GM19372 (cell line): Measurements from ENCODE around the gene EXOC4.
"Not testable (repeated sequence)": the region's sequence is repeated elsewhere in the genome, so short reads cannot be mapped to it uniquely, and the experiment has no call there.

Source experiments
- ATAC-seq: cut with Tn5 transposase; IDR thresholded peaks from one replicate; pipeline ENCODE4 v1.9.1; 2021; ENCODE audit warnings: mild to moderate bottlenecking, low read depth, moderate library complexity; ENCODE audit not compliant: unreplicated experiment

Gene EXOC4

DNA sequence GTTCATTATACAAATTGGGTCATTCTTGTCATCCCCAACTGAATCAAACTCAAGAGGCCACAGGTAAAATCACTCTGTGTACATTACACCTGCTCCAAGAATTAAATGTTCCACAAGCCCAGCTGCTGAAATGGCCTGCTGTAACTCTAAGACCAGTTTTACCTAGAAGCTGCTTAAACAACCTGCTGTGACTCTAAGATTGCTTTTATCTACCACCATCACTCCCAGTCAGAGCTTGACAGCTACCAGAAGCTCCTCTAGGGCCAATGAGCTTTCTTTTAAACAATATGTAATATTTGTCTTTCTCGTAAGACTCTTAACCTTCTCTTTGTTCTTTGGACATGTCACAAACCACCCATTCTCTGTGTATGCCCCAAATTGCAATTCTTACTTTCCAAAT, 732.4 kb downstream of the EXOC4 start:
- ATAC-seq: no peak

DNA sequence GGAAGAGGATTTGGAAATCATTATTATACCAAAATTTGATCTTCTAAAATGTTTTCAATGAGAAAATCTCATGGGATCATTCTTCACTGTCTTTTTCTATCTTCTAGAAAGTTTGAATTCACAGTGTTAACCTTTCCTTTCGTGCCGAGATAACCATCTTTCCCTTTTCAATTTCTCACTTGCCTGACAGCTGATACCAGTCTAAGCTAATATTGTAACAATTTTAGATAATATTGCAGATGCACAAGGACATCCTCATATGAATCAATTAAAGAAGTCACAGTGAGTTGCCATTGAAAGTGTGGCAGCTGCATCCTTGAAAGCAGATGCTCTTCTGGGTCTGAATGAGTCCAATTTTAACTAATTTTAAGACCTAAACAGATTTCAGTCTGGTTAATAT, 734.7 kb downstream of the EXOC4 start:
- no peak for ATAC-seq

DNA sequence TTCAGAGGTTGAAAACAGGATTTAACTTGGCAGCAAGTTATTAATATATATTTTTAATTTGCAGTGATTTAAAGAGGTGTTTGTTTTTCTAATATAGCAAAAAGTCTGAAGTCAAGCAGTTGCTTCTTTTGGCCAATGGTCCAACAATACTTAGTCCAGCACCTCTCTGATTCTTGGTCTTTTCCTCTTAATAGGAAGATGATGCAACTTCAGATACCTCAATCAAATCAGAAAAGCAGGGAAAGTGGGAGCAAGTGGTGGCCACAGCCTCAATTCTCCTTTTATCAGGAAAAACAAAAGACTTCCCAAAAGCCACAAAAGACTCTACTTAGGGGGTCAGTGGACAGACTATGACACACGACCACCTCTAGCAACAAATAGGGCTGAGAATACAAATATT, 740.7 kb downstream of the EXOC4 start:
- no peak for ATAC-seq

DNA sequence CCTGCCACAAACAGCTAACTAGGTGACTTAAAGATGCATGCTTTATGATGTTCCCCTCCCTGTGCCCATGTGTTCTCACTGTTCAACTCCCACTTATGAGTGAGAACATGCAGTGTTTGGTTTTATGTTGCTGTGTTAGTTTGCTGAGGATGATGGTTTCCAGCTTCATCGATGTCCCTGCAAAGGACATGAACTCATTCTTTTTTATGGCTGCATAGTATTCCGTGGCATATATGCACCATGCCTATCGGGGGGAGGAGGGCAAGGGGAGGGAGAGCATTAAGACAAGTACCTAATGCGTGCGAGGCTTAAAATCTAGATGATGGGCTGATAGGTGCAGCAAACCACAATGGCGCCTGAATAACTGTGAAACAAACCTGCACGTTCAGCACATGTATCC, 741.2 kb downstream of the EXOC4 start:
- not testable (repeated sequence) for ATAC-seq

DNA sequence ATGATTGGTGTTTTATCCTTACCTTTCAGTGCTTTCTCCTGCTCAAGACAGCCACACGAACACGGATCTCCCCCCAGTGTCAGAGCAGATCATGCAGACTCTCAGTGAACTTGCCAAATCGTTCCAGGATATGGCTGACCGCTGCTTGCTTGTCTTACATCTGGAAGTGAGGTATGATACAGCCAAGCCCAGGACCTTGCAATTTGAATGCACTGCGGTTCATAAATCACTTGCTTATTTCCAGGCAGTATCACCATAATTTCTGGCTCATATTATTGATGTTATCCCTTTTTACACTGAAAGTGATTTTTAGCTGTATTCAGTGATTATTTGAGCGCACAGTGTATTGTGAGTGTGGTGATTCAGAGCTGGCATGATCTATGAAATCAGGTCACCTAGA, 744.6 kb downstream of the EXOC4 start:
- no peak for ATAC-seq

DNA sequence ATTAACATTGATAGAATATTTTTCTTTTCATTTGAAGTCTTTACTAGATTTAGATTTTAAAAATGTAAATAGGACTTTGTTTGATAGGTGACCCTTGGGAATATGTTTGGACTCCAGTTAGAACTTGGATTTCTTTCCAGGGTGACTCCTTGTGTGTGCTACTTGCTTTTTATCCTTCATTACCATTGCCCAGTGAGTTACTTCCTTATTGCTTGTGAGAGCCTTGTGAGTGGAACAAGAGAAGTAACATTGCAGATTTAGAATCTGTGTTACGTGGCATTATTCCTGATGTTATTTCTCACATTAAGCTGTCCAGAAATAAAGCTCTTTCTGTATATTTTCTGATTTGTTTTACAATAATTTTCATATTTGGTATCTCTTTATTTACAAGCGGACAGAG, 746.3 kb downstream of the EXOC4 start:
- ATAC-seq: no peak

DNA sequence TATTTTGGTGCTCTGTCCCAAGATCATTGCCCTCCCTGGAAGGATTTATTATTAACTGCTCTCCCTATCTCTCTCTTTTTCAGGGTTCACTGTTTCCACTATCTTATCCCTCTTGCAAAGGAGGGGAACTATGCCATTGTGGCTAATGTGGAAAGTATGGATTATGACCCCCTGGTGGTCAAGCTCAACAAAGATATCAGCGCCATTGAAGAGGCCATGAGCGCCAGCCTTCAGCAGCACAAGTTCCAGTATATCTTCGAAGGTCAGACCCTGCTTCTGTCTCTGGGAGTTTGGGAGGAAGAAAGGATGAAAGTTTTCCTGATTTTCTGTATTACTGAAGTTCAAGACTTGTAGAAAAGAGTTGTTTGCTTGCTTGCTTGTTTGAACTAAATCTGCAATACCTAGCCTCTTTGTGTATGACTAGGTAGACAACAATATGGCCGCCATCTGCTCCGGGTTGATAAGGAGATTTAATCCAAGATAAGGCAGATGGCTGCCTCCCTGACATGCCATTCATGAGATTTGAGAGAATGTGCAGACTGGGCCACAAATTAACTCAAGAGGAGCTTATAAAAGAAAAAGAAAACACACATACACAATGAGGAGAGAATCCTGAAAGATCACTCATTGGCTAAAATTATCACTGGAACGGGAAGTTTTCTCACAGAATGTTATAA, 752.1 kb downstream of the EXOC4 start:
- ATAC-seq: no peak

DNA sequence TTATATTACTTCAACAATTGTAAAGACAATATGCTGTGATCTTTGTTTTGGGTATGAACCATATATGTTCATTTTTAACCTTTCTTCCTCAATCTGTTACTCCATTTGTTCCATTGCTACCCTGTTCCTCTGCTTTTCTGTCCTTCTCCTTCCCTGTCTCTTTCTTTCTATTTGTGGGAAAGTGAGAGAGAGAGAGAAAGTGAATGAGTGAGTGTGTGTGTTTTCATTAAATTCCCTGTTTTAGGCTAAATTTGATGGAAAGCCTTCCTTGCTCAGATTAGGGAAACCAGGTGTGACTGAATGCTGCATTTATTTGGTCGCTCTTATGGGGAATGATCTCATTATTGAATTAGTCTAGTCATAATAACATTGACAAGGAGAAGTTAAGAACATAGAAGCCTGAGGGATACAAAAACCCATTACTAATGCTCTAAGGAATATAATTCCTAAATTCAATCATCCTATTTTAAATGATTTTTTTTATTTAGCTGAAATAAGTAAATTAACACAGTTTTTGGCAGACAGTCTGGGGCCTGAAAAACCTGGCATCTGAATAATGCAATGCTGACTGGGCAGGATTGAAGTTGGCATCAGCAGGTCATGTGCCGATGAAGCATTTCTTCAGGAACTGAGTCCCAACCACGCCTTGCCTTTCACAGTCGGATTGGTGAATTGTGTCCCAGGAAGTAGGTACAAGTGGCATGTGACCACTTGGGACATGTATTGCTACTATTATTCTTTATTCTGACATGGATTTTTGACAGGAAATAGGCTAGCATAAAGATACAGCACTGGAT, 756.6 kb downstream of the EXOC4 start:
- no peak for ATAC-seq

DNA sequence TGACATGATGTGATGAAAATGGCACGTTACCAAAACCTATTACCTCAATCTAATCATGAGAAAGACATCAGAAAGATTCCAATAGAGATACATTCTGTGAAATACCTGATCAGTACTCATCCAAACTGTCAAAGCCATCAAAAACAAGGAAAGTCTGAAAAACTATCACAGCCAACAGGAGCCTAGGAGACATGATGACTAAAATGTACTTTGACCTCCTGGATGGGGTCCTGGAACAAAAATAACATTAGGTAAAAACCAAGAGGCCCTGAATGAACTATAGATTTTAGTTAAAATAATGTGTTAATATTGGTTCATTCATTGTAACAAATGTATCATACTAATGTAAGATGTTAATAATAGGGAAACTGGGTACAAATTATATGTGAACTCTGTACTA, 760.4 kb downstream of the EXOC4 start:
- no peak for ATAC-seq

DNA sequence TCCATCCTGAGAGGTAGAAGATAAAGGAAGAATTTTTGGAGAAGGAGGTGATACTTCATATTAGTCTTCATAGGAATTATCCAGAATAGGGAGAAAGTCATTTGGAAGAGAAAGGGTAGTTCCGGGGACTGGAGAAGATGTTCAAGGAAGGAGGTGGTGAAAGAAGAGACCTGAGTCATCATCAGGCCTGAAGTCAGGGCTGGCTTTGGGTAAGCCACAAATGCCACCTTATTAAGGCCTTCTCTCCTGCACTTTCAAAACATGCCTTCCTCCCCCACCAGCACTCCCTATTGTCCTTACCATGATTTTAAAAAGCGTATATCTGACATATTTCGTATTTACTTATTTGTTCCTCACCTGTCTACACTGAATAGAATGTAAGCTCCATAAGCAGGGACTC, 762.1 kb downstream of the EXOC4 start:
- no peak for ATAC-seq

DNA sequence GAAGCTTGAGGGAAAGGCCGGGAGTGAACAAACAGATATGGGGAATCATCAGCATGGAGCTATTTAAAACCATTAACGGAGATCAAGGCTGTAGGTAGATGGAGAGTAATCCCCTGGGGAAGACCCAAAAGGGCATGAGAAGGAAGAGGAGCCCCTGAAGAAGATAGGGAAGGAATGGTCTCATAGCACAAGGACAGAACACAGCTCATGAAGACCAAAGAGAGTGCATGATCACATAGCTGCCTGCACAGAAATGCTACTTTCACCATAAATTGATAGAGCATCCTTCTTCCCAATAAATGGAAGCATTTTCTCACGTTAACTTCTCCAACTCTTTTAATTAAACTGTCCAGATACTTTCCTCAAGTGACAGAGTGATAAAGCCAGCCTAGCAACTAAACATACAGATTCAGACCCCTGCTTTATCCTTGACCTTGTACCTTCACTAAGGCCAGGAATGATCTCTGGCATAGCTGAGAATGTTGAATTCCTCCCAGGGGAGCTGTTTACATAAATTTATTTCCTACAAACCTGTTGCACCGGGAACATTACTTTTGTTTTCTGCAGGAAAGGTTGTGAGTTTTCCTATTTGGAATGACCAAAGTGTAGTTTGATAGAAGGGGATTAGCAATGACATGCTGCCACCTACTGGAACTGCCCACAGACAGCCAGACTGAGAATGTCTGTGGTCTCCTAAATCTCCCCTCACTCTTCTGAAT, 763.5 kb downstream of the EXOC4 start:
- no peak for ATAC-seq

DNA sequence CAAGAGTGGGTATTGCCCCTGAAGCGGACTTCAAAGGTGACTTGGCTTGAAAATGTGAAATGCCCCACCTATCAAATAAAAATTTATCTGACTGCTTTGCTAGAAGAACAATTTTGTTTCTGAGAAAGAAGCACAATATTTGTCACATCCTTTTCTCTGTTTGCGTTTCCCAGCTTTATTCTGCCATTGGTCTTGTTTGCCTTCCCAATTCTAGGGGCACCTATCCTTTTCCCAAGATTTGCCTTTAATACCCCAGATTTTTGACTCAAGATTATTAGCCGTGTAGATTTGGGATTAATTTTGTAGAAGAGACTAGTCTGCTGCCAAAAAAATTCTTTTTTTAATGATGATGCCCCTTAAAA, 764.0 kb downstream of the EXOC4 start:
- ATAC-seq: no peak

DNA sequence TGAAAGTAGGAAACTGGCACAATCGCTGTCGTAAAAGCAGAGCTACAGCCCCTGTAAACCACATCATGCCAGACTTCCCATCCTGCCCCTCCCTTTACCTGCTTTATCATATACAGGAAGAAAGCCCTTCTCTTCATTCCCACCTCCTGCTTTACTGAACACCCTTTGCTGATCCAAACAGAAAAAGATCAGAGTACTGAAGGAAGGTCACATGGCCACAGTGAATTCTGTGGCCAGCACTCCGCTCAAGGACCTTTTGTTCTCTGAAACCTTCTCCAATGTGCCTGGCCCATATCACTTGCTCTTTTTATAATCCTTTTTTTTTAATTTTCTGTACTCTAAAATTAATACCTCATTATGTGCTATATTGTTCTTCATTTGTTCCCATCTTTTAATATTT, 765.4 kb downstream of the EXOC4 start:
- no peak for ATAC-seq

DNA sequence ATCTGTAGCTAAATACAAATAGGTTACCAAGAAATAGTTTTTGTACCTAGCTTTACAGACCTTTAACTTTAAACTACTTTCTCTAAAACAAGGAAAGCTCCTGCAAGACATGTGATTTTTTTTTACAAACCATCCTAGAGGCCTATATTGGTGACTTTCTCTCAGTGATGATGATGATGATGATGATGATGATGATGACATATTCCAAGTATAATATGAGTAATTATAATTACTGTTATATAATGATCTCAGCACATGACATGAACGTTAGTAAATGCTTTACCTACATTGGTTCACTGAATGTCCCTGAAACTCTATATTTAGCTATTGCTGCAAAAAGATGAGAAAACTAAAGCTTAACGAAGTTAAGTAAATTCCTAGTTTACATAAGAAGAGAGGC, 766.4 kb downstream of the EXOC4 start:
- no peak for ATAC-seq

DNA sequence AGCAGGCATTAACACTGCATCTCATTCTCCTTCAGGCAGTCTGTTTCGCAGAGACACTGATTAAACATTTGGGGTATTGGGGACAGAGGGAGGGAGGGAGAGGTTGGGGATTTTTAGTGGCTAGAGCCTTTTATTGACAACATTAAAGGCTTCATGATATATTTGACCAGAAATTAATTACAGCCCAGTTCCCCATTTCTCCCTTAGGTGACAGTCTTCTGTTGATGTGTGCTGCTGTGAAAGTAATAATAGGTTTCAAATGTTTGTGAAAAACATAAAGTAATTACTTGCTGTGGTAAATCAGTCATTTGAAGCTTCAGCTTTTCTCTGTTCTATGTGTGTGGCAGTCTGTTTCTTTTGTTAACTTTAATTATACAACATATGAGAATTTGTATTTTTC, 769.0 kb downstream of the EXOC4 start:
- ATAC-seq: no peak

DNA sequence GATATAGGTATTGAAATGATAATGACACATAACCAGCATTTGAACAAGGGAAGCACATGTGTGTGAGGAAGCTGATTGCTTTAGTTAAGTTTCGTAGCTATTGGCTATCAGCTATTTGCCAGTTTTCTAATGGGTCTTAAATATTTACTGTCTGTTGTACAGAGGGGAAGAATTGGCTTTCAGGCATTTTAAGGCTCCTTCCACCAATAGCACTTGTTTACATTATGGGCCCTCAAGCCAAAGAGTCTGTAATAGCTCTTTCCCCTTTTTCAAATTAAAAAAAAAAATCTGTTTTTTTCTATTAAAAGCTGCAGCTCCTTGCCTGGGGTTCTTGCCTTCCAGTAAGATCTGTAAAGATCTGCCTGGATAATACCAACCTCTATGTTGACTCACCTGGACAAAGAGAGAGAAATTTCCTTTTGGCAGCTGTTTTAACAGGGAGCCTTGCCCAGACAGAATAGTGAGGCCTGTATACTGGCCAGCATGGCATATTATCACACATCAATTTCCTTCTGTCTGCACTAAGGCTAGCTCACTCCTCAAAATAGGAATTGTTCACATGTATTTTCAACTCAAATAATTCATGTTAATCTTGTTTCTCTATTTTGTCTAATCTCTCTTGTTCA, 769.5 kb downstream of the EXOC4 start:
- ATAC-seq: no peak

DNA sequence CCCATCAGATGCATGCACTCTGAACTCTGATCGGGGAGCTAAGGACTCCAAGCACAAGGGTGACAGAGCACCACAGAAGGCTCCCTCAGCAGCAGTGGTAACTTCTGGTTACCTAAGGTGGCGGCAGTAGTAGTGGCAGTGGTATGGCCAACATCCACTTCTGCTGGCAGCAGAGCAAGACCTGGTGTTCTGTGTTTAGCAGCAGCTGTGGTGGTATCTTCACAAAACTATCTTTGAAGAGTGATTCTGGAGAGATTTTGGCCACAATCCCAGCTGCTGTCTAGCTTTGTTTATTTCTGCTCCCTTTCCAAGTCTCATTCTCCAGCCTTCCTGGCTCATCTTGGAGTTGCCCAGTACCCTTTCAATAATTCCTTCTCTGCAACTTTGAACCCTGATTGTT, 771.9 kb downstream of the EXOC4 start:
- ATAC-seq: no peak

DNA sequence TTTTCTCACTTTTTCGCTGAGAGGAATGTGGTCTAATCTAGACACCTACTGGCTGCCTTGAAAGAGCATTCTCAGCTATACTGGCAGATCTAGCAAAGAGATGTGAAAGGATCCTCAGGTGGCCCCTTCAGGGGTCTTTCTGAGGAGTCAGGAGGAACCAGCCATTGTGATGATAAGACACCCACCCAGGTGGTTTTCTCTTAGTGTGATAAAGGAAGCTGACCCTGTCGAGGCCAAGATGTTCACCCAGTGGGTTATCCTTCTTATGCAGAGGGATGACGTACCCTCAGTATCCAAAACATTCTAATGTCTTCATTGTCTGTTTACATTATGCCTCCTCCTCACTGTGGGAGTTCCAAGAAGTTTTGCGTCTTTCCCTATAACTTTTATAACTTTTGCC, 776.0 kb downstream of the EXOC4 start:
- ATAC-seq: no peak

DNA sequence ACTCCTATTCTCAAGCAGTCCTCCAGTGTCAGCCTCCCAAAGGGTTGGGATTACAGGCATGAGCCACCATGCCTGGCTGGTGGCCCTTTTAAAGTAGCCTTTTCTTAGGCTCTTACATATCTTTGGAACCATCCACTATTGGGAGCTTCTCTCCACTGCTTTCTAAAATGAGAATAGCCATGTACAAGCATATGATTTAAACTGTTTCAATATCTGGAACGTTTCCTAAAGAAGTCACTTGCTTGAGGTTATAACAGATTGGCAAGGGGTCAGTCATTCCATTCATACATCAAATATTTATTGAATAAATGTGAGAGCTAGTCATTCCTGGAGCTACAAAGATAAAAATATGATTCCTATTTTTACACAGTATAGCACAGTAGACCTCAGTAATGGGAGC, 776.9 kb downstream of the EXOC4 start:
- ATAC-seq: no peak

DNA sequence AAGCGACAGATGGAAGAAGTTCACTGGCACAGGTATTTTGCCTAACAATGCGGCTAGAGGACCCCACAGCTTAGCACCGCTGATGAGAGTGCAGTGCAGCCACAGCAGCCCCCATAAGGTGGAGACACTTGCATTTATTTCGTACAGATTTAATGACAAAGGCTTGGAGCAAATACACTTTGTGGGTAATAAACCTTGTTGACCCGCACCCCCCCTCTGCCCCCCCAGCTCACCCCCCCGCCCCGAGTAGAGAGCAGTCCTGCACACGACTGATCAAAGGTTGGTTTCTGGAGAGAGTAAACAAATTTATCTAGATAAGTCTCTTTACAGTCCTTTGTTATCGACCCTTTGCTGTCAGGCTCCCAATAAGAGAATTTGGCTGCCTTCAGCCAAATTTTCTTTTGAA, 777.6 kb downstream of the EXOC4 start:
- ATAC-seq: no peak
